Thoracic aorta (tissue), 2 donors: Measurements from ENCODE around the gene SCN4B. TPM values are rescaled to one million over a fixed set of nuclear protein-coding genes. Genes with fewer than 3 reads are reported as not detected.

Experiments
- ATAC-seq: fragments of 150-250 bp; one replicate; pipeline ENCODE4 v1.8.0; 2017; ENCODE audit warnings: low read depth; ENCODE audit not compliant: insufficient number of reproducible peaks, low FRiP score
- DNase-seq: peaks from one replicate; pipeline ENCODE4 v3.0.0-alpha.2; 2020; ENCODE audit warnings: low spot score
- H3K27ac ChIP-seq, 2 donors: fragments of 200-600 bp; sonication (generic); 1 replicate in 1 of 2; 2 replicates in 1 of 2; pipeline ENCODE4 v1.5.1; 2016; ENCODE audit warnings: mild to moderate bottlenecking in 2 of 2, moderate library complexity in 2 of 2
- H3K27me3 ChIP-seq: fragments of 200-600 bp; sonication (generic); replicated peaks from 2 replicates; pipeline ENCODE4 v1.6.0; 2016; ENCODE audit warnings: mild to moderate bottlenecking; ENCODE audit not compliant: insufficient read depth
- H3K36me3 ChIP-seq: fragments of 200-600 bp; sonication (generic); one replicate; pipeline ENCODE4 v1.5.1; 2016
- H3K4me1 ChIP-seq, 2 donors: fragments of 200-600 bp; sonication (generic); 1 replicate in 1 of 2; 2 replicates in 1 of 2; pipeline versions ENCODE4 v1.5.1 to v1.6.0; 2016; ENCODE audit warnings: low read depth in 2 of 2, mild to moderate bottlenecking in 1 of 2; ENCODE audit not compliant: control insufficient read depth in 1 of 2
- H3K4me3 ChIP-seq: fragments of 200-600 bp; sonication (generic); 2 replicates; pipeline ENCODE4 v1.5.1; 2016; ENCODE audit warnings: mild to moderate bottlenecking
- H3K9me3 ChIP-seq: fragments of 200-600 bp; sonication (generic); 2 replicates; pipeline ENCODE4 v1.5.1; 2016
- CTCF ChIP-seq: fragments of 200-600 bp; sonication (generic); IDR thresholded peaks from one replicate; pipeline ENCODE4 v1.5.1; 2019; ENCODE audit warnings: antibody characterized with exemption
- total RNA-seq, 2 donors: library from RNA; depleted of rRNA; stranded (reverse); fragments of >200 nt; gene quantifications; one replicate each; pipeline versions ENCODE4 v1.1.0 to v1.2.3, GENCODE V29; 2016

The SCN4B gene
- total RNA-seq, 2 donors from 2014 or later = 2.0 to 2.4 TPM

DNA sequence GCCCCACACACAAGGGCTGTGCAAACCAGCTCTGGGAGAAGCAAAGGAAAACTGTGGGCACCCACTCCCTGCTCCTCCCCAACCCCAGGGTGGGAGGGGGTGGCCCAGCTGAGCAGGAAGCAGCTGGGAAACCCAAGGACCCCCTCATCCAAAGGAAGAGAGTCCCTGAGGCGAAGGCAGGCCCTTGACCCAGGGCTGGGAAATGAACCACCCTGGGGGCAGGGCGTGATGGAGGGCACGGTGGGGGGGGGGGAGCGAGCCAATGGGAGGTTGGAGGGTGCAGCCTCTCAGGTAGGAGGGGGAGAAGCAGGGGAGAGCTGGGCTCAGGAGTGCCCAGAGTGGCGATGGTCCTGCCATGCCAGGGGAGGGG is 16.8 kb downstream of the SCN4B start:
- no peaks in the 10 kb centered on the region for H3K36me3 ChIP-seq
- H3K27me3 ChIP-seq = no peaks in the 10 kb centered on the region
- no peaks in the 10 kb centered on the region for H3K4me1 ChIP-seq
- DNase-seq (no peak), ATAC-seq (no peak)
- H3K9me3 ChIP-seq = no peaks in the 10 kb centered on the region
- TF ChIP-seq CTCF = no peak
- no peak overlapping the region for H3K4me3 ChIP-seq
- no peak overlapping the region for H3K27ac ChIP-seq

DNA sequence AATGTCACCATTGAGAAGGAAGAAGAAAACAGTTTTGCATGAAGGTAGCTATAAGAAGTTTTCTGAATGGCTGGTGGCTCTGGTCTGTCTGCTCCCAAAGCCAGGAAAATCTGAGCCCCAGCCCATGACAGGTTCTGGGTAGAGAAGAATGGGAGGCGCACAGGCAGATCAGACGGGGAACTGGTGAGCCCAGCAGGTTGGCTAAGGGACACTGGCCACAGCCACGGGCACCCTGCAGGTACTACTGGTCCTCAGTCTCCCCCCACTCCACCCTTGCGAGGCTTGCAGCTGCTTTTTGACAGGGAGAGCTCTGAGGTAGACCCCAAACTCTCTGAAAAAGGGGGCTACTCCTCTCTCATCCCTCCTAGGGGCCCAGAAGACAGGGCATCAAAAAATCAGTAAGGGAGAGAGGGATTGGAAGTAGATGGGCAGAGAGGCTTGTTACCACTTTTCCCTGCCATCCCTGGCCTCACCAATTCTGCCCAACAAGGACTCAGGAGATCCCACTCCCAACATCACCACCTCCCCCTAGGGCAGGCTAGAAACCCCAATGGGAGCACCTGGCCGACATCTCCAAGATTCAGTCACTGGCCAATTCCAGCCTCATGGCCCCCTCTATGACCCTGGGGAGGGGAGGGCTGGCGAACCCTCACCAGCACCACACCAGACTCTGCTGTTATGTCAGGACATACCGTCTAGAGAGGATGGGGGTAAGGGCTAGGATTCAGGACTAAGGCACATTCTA is 17.4 kb downstream of the SCN4B start:
- DNase-seq = no peak
- H3K4me1 ChIP-seq = no peaks in the 10 kb centered on the region

GRCh38 chr11:118133816-118134215 is 18.8 kb downstream of the SCN4B start:
- ATAC-seq (no peak), DNase-seq (no peak)
- H3K36me3 ChIP-seq = no peaks in the 10 kb centered on the region
- no peak for TF ChIP-seq CTCF
- H3K27ac ChIP-seq = no peak overlapping the region
- H3K4me1 ChIP-seq = no peaks in the 10 kb centered on the region
- no peaks in the 10 kb centered on the region for H3K27me3 ChIP-seq
- H3K4me3 ChIP-seq = no peak overlapping the region
- no peaks in the 10 kb centered on the region for H3K9me3 ChIP-seq

More for the DNA sequence above, 17.4 kb downstream of the SCN4B start:
- no peak overlapping the region for H3K4me3 ChIP-seq
- no peak for ATAC-seq
- no peak for TF ChIP-seq CTCF
- no peaks in the 10 kb centered on the region for H3K9me3 ChIP-seq
- no peaks in the 10 kb centered on the region for H3K36me3 ChIP-seq
- no peaks in the 10 kb centered on the region for H3K27me3 ChIP-seq
- H3K27ac ChIP-seq = no peak overlapping the region

GRCh38 chr11:118132385-118133151 is 20.1 kb downstream of the SCN4B start:
- DNase-seq (no peak), ATAC-seq (no peak)
- TF ChIP-seq CTCF = no peak
- Histone ChIP-seq H3K27me3 (no peaks in the 10 kb centered on the region), H3K36me3 (no peaks in the 10 kb centered on the region), H3K27ac (no peak overlapping the region), H3K4me1 (no peaks in the 10 kb centered on the region), H3K9me3 (no peaks in the 10 kb centered on the region), H3K4me3 (no peak overlapping the region)

GRCh38 chr11:118129471-118130172 is 23.0 kb downstream of the SCN4B start:
- Histone ChIP-seq H3K27me3 (no peaks in the 10 kb centered on the region), H3K9me3 (no peaks in the 10 kb centered on the region), H3K4me1 (no peaks in the 10 kb centered on the region), H3K27ac (no peak overlapping the region), H3K36me3 (no peaks in the 10 kb centered on the region), H3K4me3 (no peak overlapping the region)
- TF ChIP-seq CTCF = no peak
- ATAC-seq (no peak), DNase-seq (no peak)
